Kidney epithelial cell (primary cell): Measurements from ENCODE around the gene DLG2. TPM values are rescaled to one million over a fixed set of nuclear protein-coding genes. Genes with fewer than 3 reads are reported as not detected.

ENCODE experiments used
- DNase-seq: peaks from one replicate; pipeline ENCODE4 v3.0.0-alpha.2; 2010; ENCODE audit warnings: low read depth
- H3K27me3 ChIP-seq: 2 replicates; pipeline ENCODE4 v1.6.0; 2011; ENCODE audit warnings: low read length; ENCODE audit not compliant: control insufficient read depth, insufficient read depth
- H3K36me3 ChIP-seq: 2 replicates; pipeline ENCODE4 v1.5.1; 2011; ENCODE audit warnings: low read length; ENCODE audit not compliant: control insufficient read depth, insufficient read depth
- H3K4me3 ChIP-seq: 2 replicates; pipeline ENCODE4 v1.5.1; 2011; ENCODE audit warnings: low read depth, mild to moderate bottlenecking, control low read depth, low read length
- total RNA-seq: library from RNA; depleted of rRNA; stranded (reverse); fragments of >200 nt; gene quantifications from 2 replicates; pipeline ENCODE4 v1.2.3, GENCODE V29; 2015
- TF ChIP-seq, protein P1 (sequence below): IDR thresholded peaks from 2 replicates; pipeline ENCODE4 v1.5.1; 2011; ENCODE audit warnings: mild to moderate bottlenecking, moderate library complexity, low read length, control low read depth, inconsistent platforms; ENCODE audit not compliant: insufficient read depth, poor library complexity, severe bottlenecking

Gene DLG2
- total RNA-seq, 1 donor from 2014 or later: 0.75 TPM

DNA sequence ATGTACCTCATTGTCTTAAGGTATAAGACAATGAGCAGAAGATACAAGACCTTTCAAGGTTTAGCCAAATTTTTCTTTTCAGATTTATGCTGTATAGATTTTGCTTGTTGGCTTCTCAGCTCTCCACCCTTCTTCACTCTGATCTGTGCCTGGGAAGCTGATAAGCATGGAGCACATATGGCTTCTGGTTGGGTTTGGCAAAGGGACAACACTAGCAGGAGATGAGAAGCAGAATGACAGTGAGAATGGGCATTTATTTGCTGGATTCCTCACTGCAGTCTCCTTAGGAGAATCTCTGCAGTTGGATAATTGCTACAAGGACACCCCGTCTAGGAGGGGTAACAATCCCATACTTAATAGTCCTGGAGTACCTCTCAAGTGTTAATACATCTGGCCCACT lies 1866.2 kb downstream of the DLG2 start:
- H3K36me3 ChIP-seq: no peaks in the 10 kb centered on the region
- DNase-seq: no peak
- no peaks in the 10 kb centered on the region for H3K27me3 ChIP-seq
- TF ChIP-seq, protein P1, sequence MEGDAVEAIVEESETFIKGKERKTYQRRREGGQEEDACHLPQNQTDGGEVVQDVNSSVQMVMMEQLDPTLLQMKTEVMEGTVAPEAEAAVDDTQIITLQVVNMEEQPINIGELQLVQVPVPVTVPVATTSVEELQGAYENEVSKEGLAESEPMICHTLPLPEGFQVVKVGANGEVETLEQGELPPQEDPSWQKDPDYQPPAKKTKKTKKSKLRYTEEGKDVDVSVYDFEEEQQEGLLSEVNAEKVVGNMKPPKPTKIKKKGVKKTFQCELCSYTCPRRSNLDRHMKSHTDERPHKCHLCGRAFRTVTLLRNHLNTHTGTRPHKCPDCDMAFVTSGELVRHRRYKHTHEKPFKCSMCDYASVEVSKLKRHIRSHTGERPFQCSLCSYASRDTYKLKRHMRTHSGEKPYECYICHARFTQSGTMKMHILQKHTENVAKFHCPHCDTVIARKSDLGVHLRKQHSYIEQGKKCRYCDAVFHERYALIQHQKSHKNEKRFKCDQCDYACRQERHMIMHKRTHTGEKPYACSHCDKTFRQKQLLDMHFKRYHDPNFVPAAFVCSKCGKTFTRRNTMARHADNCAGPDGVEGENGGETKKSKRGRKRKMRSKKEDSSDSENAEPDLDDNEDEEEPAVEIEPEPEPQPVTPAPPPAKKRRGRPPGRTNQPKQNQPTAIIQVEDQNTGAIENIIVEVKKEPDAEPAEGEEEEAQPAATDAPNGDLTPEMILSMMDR: no peak
- no peak overlapping the region for H3K4me3 ChIP-seq

DNA sequence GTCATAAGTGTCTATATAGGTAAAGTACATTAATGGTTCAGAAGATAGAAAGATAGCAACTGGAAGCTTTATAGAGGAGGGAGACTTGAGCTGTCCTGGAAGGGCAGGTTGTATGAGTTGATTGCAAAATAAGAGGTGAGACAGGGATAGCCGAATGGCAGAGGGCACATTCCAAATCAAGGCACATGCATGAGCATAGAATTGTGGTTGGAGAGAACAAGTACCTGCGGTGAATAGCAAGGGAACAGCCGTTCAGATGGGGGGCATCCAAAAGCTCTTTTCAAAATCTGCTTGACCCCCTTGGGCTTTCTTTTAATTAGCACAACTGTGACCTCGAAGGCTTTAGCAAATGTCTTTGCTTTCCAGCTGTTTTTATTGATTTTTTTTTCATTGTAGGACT lies 1868.0 kb downstream of the DLG2 start:
- H3K4me3 ChIP-seq: no peak overlapping the region
- no peaks in the 10 kb centered on the region for H3K36me3 ChIP-seq
- no peak for DNase-seq
- TF ChIP-seq, protein P1: no peak
- no peaks in the 10 kb centered on the region for H3K27me3 ChIP-seq

DNA sequence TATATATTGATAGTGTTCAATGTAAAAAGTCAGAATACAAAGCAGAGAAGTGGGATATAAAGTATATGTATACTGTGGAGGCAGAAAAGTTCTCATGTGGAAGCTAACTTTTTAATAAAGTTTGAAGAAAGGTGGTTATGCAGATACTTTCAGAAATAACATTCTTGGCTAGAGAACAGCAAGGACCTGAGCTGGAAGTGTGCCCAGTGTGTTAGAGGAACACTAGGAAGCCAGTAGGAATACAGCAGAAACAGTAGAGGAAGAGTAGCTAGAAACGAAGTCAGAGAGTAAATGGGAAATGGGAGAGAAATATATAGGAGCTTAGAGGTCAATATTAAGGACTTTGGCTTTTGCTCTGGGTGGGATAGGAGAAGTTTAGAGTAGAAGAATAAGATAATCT lies 1876.1 kb downstream of the DLG2 start:
- TF ChIP-seq, protein P1: no peak
- Histone ChIP-seq H3K4me3 (no peak overlapping the region), H3K27me3 (no peaks in the 10 kb centered on the region), H3K36me3 (no peaks in the 10 kb centered on the region)
- no peak for DNase-seq

DNA sequence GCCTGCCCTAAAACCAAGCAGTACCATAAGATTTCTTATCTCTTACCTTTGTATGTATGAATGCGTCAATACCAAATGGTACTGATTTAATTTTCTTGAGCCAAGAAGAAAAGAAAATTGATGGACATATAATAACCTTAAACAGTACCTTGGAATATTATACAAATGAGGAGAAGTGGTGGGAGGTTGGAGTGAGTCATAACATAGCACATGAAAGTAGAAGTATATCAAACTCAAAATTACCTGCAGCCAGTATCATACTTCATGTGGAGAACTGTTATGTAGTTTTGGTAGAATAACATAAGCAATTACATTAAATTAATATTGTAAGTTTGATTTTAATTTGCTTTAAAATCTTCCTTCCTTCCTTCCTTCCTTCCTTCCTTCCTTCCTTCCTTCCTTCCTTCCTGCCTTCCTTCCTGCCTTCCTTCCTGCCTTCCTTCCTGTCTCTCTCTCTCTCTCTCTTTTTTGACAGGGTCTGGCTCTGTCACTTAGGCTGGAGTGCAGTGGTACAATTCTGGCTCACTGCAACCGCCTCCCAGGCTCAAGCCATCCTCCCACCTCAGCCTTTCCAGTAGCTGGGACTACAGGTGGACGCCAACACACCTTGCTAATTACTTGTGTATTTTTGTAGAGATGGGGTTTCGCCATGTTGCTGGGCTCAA lies 1880.1 kb downstream of the DLG2 start:
- no peaks in the 10 kb centered on the region for H3K27me3 ChIP-seq
- no peaks in the 10 kb centered on the region for H3K36me3 ChIP-seq
- no peak overlapping the region for H3K4me3 ChIP-seq
- TF ChIP-seq, protein P1: no peak
- DNase-seq: no peak

DNA sequence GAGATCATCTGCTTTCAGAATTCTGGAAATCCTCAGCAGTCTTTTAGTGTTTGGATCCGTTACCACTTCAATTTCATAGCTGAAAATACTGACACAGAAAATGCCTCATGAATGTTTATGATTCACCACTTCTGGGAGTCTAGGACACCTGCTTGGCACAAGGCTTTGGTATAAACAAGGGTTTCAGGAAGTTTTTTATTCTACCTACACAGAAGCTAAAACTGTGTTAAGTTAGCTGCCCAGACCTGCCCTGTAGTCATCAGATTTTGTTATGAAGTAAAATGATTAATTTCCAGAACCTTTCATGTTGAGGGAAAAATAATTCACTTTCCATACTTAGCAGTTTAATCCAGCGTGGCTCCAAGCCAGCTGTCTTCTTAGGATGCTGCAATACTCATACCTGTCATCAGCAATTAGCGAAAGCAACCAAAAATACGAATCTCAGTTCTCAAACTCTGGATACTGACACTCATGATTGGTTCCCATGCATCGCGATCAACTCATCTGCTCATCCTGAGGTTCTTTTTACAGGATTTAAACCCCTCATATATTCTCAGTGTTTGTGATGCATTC lies 1882.4 kb downstream of the DLG2 start:
- no peak overlapping the region for H3K4me3 ChIP-seq
- H3K27me3 ChIP-seq: no peaks in the 10 kb centered on the region
- no peak for DNase-seq
- TF ChIP-seq, protein P1: no peak
- H3K36me3 ChIP-seq: no peaks in the 10 kb centered on the region

DNA sequence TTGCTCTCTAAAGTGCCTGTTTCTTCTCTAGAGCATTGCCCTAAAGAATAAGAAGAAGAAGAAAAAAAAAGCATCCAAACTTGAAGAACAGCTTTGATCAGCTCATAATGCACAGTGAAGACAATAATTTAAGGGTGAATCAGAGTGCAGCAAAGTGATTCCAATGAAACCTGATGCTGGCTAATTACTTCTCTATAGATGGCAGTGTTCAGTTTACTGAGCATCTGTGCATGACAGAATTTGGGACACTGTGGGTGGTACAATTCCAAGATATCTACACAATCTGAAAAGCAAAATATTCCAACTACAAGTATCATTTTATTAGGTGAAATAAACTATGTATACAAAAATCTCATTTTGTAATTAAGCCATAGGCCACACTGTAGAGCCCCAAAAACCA lies 1890.5 kb downstream of the DLG2 start:
- no peak for DNase-seq
- H3K36me3 ChIP-seq: no peaks in the 10 kb centered on the region
- H3K27me3 ChIP-seq: no peaks in the 10 kb centered on the region
- no peak overlapping the region for H3K4me3 ChIP-seq
- TF ChIP-seq, protein P1: no peak
